Measurements from ENCODE around the gene LINC01488. TPM values are rescaled to one million over a fixed set of nuclear protein-coding genes. Genes with fewer than 3 reads are reported as not detected.
A peak's percentile ranks its signal among the peaks of the same experiment; 100 is the strongest.

The LINC01488 gene
- total and polyA plus RNA-seq, 9 of the 15 experiments (the other 6 are each of a cell fraction or from before 2014, with no cell fraction given), result not detected

DNA sequence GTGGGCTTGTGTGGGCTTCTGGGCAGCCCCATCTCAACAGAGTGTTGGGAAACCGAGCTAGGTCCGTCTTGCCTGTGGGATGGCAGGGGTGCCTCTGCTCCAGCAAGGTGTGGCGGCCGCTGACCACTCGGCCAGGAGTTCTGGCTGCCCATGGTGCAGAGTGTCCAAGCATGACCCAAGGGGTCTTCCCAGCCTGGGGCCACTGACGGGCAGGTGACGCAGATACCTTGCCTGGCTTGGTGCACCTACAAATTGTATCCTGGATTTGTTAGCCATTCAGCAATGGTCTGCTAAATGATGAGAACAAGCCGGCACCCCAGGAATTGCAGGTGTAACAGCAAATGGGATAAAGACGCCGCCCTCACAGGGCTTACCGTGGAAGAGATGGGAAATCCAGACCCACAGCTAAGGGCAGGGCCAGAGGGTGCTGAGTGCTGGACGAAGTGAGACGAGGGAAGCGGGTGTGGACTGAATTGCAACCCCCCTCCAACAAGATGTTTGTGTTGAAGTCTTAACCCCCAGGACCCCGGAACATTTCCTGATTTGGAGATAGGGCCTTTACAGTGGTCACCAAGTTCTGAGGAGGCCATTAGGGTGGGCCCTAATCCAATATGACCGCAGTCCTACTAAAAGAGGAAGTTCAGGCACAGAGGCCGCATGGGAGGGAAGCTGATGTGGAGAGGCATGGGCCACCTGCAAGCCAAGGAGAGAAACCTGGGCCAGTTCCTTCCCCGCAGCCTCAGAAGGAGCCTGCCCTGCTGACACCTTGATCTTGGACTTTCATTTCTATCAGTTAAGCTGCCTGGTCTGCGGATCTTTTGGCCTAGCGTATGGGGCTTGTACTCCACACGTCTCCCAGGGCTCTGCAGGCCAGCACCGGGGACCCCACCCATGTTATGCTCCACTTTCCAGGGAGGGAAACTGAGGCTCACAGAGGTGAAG, 45.2 kb upstream of the LINC01488 start (continued):
- no peak for TF ChIP-seq ARID4B (CRISPR knock-in tag; IDR thresholded peaks at IDR 0.05)
- no peak for TF ChIP-seq ZNF140 (CRISPR knock-in tag; IDR thresholded peaks at IDR 0.05)
- TF ChIP-seq RBFOX2 (IDR thresholded peaks at IDR 0.05; ENCODE audit: low read depth, low read length), result 0 out of 2 replicates have a peak, but pooled peaks have one; percentile 13
- TF ChIP-seq SMAD3 (CRISPR knock-in tag; conservative IDR thresholded peaks at IDR 0.05), result no peak
- TF ChIP-seq FOXK1 (CRISPR knock-in tag; IDR thresholded peaks at IDR 0.05; ENCODE audit: borderline replicate concordance), result no peak
- TF ChIP-seq ZFX (CRISPR knock-in tag; IDR thresholded peaks at IDR 0.05), result peak; percentile 78
- TF ChIP-seq TCFL5 (CRISPR knock-in tag; conservative IDR thresholded peaks at IDR 0.05), result no peak
- no peak for TF ChIP-seq BRF2 (IDR thresholded peaks at IDR 0.05; ENCODE audit: borderline replicate concordance, insufficient read depth, insufficient read length)
- no peak for TF ChIP-seq GTF2A2 (tag; IDR thresholded peaks at IDR 0.05)
- no peak for TF ChIP-seq MECOM (CRISPR knock-in tag; IDR thresholded peaks at IDR 0.05)
- TF ChIP-seq ZFP36 (IDR thresholded peaks at IDR 0.05; ENCODE audit: low read depth, low read length, partially characterized antibody), result no peak
- TF ChIP-seq, protein P1, sequence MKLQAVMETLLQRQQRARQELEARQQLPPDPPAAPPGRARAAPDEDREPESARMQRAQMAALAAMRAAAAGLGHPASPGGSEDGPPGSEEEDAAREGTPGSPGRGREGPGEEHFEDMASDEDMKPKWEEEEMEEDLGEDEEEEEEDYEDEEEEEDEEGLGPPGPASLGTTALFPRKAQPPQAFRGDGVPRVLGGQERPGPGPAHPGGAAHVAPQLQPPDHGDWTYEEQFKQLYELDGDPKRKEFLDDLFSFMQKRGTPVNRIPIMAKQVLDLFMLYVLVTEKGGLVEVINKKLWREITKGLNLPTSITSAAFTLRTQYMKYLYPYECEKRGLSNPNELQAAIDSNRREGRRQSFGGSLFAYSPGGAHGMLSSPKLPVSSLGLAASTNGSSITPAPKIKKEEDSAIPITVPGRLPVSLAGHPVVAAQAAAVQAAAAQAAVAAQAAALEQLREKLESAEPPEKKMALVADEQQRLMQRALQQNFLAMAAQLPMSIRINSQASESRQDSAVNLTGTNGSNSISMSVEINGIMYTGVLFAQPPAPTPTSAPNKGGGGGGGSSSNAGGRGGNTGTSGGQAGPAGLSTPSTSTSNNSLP (IDR thresholded peaks at IDR 0.05; ENCODE audit: borderline replicate concordance, low read depth, low read length), result no peak
- peak; percentile 76 for TF ChIP-seq SPI1 (IDR thresholded peaks at IDR 0.05; ENCODE audit: borderline replicate concordance, low read depth, low read length)
- no peak for TF ChIP-seq RUNX1 (IDR thresholded peaks at IDR 0.05; ENCODE audit: low read depth)
- TF ChIP-seq, protein P2, sequence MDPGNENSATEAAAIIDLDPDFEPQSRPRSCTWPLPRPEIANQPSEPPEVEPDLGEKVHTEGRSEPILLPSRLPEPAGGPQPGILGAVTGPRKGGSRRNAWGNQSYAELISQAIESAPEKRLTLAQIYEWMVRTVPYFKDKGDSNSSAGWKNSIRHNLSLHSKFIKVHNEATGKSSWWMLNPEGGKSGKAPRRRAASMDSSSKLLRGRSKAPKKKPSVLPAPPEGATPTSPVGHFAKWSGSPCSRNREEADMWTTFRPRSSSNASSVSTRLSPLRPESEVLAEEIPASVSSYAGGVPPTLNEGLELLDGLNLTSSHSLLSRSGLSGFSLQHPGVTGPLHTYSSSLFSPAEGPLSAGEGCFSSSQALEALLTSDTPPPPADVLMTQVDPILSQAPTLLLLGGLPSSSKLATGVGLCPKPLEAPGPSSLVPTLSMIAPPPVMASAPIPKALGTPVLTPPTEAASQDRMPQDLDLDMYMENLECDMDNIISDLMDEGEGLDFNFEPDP (CRISPR knock-in tag; IDR thresholded peaks at IDR 0.05), result no peak
- no peak for TF ChIP-seq MAZ (CRISPR knock-in tag; conservative IDR thresholded peaks at IDR 0.05 in 1 of 2, IDR thresholded peaks at IDR 0.05 in 1 of 2)
- TF ChIP-seq YBX1 (IDR thresholded peaks at IDR 0.05), result no peak
- TF ChIP-seq L3MBTL2 (IDR thresholded peaks at IDR 0.05), result peak; percentile 70
- no peak for TF ChIP-seq HNRNPUL1 (IDR thresholded peaks at IDR 0.05; ENCODE audit: low read length)

Measured in K562 (cell line).